Hepatocyte (in vitro differentiated cells): Measurements from ENCODE around the gene NCOA3. TPM values are rescaled to one million over a fixed set of nuclear protein-coding genes. Genes with fewer than 3 reads are reported as not detected.

Experiments used
- DNase-seq: peaks from one replicate; pipeline ENCODE4 v3.0.0-alpha.2; 2016; ENCODE audit warnings: low spot score
- H2AFZ ChIP-seq: fragments of 200-600 bp; sonication (generic); 2 replicates; pipeline ENCODE4 v1.6.0; 2016; ENCODE audit warnings: antibody characterized with exemption, mild to moderate bottlenecking
- H3K27ac ChIP-seq: fragments of 200-600 bp; sonication (generic); 2 replicates; pipeline ENCODE4 v1.5.1; 2016; ENCODE audit warnings: mild to moderate bottlenecking
- H3K27me3 ChIP-seq: fragments of 200-600 bp; sonication (generic); 2 replicates; pipeline ENCODE4 v1.6.1; 2016
- H3K36me3 ChIP-seq: fragments of 200-600 bp; sonication (generic); replicated peaks from 2 replicates; pipeline ENCODE4 v1.5.1; 2016; ENCODE audit warnings: low read depth; ENCODE audit not compliant: insufficient read depth
- H3K4me1 ChIP-seq: fragments of 200-600 bp; sonication (generic); 2 replicates; pipeline ENCODE4 v1.5.1; 2016; ENCODE audit warnings: mild to moderate bottlenecking, moderate library complexity; ENCODE audit not compliant: insufficient read depth
- H3K4me2 ChIP-seq: fragments of 200-600 bp; sonication (generic); 2 replicates; pipeline ENCODE4 v1.6.0; 2016
- H3K4me3 ChIP-seq: fragments of 200-600 bp; sonication (generic); 2 replicates; pipeline ENCODE4 v1.5.1; 2016; ENCODE audit warnings: mild to moderate bottlenecking
- H3K79me2 ChIP-seq: fragments of 200-600 bp; sonication (generic); 2 replicates; pipeline ENCODE4 v1.6.0; 2017; ENCODE audit warnings: mild to moderate bottlenecking
- H3K9me2 ChIP-seq: fragments of 200-600 bp; sonication (generic); replicated peaks from 2 replicates; pipeline ENCODE4 v1.6.0; 2017; ENCODE audit warnings: mild to moderate bottlenecking; ENCODE audit not compliant: insufficient read depth
- H3K9me3 ChIP-seq: fragments of 200-600 bp; sonication (generic); 2 replicates; pipeline ENCODE4 v1.5.1; 2016; ENCODE audit warnings: low read depth, mild to moderate bottlenecking
- H4K20me1 ChIP-seq: fragments of 200-600 bp; sonication (generic); 2 replicates; pipeline ENCODE4 v1.6.0; 2016; ENCODE audit warnings: mild to moderate bottlenecking; ENCODE audit not compliant: insufficient read depth, poor library complexity, severe bottlenecking
- EZH2 ChIP-seq: fragments of 200-600 bp; sonication (generic); IDR thresholded peaks from 2 replicates; pipeline ENCODE4 v1.6.1; 2016; ENCODE audit warnings: antibody characterized with exemption, mild to moderate bottlenecking, borderline replicate concordance
- EZH2phosphoT487 ChIP-seq: fragments of 200-600 bp; sonication (generic); IDR thresholded peaks from one replicate; pipeline ENCODE4 v1.6.1; 2018; ENCODE audit warnings: antibody characterized with exemption, mild to moderate bottlenecking, low read depth, moderate library complexity; ENCODE audit not compliant: unreplicated experiment, severe bottlenecking
- WGBS: methylation state at CpG from one replicate; pipeline ENCODE4 v1.1.6; 2016; ENCODE audit warnings: low lambda C conversion rate; ENCODE audit errors: missing lambda C conversion rate; 5-methylcytosine and 5-hydroxymethylcytosine counted together
- polyA plus RNA-seq: library from polyadenylated mRNA; unstranded; fragments of >200 nt; fragmentation: Nextera tagmentation; extraction: Ambion mirVana; gene quantifications from 2 replicates; pipeline ENCODE4 v1.2.1, GENCODE V29; 2016
- total RNA-seq: library from RNA; depleted of rRNA; stranded (reverse); fragments of >200 nt; gene quantifications from 2 replicates; pipeline ENCODE4 v1.2.3, GENCODE V29; 2014
- TF ChIP-seq, protein P1 (sequence below): fragments of 200-600 bp; sonication (generic); IDR thresholded peaks from 2 replicates; pipeline ENCODE4 v1.5.1; 2016; ENCODE audit warnings: antibody characterized with exemption, mild to moderate bottlenecking; ENCODE audit not compliant: poor library complexity

Gene NCOA3
- total and polyA plus RNA-seq, 2 experiments from 2014 or later = 12.7 to 28.6 TPM

DNA sequence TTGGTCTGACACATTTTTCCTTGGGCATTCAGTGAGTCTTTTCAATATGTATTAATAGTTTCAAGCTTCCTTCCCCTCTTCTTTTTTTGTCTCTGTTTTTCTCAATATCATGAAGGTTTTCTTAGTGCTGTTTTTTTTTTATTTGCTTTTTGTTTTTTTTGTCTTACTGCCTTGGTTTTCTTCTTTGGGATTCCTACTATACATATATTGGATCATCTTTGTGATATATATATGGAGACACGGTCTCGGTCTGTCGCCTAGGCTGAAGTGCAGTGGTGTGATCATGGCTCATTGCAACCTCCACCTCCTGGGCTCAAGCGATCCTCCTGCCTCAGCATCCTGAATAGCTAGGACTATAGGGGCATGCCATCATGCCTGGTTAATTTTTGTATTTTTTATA, 43.8 kb downstream of the NCOA3 start:
- H2AFZ ChIP-seq = no peak overlapping the region
- peaks cover 17% of the 10 kb centered on the region for H3K4me1 ChIP-seq
- no peaks in the 10 kb centered on the region for H3K9me2 ChIP-seq
- H3K79me2 ChIP-seq = peaks cover 88% of the 10 kb centered on the region
- TF ChIP-seq, protein P1, sequence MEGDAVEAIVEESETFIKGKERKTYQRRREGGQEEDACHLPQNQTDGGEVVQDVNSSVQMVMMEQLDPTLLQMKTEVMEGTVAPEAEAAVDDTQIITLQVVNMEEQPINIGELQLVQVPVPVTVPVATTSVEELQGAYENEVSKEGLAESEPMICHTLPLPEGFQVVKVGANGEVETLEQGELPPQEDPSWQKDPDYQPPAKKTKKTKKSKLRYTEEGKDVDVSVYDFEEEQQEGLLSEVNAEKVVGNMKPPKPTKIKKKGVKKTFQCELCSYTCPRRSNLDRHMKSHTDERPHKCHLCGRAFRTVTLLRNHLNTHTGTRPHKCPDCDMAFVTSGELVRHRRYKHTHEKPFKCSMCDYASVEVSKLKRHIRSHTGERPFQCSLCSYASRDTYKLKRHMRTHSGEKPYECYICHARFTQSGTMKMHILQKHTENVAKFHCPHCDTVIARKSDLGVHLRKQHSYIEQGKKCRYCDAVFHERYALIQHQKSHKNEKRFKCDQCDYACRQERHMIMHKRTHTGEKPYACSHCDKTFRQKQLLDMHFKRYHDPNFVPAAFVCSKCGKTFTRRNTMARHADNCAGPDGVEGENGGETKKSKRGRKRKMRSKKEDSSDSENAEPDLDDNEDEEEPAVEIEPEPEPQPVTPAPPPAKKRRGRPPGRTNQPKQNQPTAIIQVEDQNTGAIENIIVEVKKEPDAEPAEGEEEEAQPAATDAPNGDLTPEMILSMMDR = no peak
- H3K36me3 ChIP-seq = no peaks in the 10 kb centered on the region
- WGBS = 100% methylated on average over 4 of the region's 4 CpGs
- no peak for DNase-seq
- no peaks in the 10 kb centered on the region for H3K27me3 ChIP-seq
- H3K9me3 ChIP-seq = no peaks in the 10 kb centered on the region
- no peak overlapping the region for H3K4me3 ChIP-seq
- no peak overlapping the region for H3K4me2 ChIP-seq
- peaks cover 4% of the 10 kb centered on the region for H4K20me1 ChIP-seq
- peak overlapping the region; percentile 51 for H3K27ac ChIP-seq

DNA sequence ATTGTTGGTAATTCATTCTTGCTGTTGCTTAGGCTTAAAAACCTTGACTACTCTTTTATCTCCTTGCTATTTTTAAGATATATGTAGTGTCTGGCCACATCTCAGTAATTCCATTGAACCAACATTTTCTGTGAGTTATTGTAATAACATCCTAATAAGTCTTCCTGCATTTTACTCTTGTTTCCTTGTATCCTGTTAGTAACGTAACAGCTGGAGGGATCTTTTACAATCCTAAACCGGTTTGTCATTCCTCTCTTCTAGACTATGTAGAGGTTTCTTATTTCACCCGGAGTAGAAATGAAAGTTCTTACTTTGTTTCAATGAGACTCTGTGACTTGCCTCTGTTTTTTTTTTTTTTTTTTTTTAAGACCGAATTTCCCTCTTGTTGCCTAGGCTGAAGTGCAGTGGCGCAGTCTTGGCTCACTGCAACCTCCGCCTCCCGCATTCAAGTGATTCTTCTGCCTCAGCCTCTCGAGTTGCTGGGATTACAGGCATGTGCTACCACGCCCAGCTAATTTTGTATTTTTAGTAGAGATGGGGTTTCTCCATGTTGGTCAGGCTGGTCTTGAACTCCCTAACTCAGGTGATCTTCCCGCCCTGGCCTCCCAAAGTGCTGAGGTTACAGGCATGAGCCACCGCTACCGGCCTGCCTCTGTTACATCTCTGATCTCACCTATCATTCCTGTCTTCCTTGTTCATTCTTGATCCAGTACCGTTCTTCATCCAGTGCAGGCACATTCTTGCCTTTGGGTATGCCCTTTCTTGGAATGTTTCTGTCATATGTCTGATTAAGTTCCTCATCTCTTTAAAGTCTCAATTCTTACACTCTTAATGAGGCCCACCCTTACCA, 44.7 kb downstream of the NCOA3 start:
- Histone ChIP-seq H3K36me3 (no peaks in the 10 kb centered on the region), H3K79me2 (peaks cover 94% of the 10 kb centered on the region), H3K4me3 (no peak overlapping the region), H3K27ac (peak overlapping the region; percentile 51), H4K20me1 (peaks cover 4% of the 10 kb centered on the region), H3K9me3 (no peaks in the 10 kb centered on the region), H3K4me2 (no peak overlapping the region), H2AFZ (no peak overlapping the region), H3K27me3 (no peaks in the 10 kb centered on the region), H3K9me2 (no peaks in the 10 kb centered on the region), H3K4me1 (peaks cover 13% of the 10 kb centered on the region)
- no peak for DNase-seq
- 76% methylated on average over 13 of the region's 13 CpGs for WGBS
- TF ChIP-seq EZH2phosphoT487 (no peak), EZH2 (no peak)
- TF ChIP-seq, protein P1 = no peak

DNA sequence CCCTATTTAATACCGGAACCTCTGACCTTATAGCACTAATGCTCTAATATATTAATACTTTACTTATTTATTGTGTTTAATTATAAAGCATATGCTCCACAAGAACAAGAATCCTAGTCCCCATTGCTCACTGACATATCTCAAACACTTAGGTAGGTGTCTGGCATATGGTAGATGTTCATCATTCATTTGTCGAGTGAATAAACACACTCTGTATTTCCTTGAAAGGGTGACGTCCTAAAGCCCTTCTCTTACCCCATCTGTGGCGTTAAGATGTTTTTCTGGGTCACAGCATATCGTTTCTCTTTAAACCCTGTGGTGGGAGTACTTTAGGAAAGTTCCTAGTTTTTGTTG, 45.3 kb downstream of the NCOA3 start:
- 94% methylated on average over 5 of the region's 5 CpGs for WGBS
- Histone ChIP-seq H2AFZ (no peak overlapping the region), H3K4me3 (no peak overlapping the region), H3K4me1 (peaks cover 13% of the 10 kb centered on the region), H3K9me3 (no peaks in the 10 kb centered on the region), H3K79me2 (peaks cover 92% of the 10 kb centered on the region), H3K36me3 (no peaks in the 10 kb centered on the region), H3K4me2 (no peak overlapping the region), H3K27ac (no peak overlapping the region), H3K9me2 (no peaks in the 10 kb centered on the region), H3K27me3 (no peaks in the 10 kb centered on the region), H4K20me1 (peaks cover 4% of the 10 kb centered on the region)
- DNase-seq = no peak
- no peak for TF ChIP-seq EZH2phosphoT487
- TF ChIP-seq EZH2 = no peak
- TF ChIP-seq, protein P1 = no peak
